ENCODE data around the gene ABHD16A. TPM values are rescaled to one million over a fixed set of nuclear protein-coding genes. Genes with fewer than 3 reads are reported as not detected.
A peak's percentile ranks its signal among the peaks of the same experiment; 100 is the strongest.

The ABHD16A gene
- total and polyA plus RNA-seq, 2 of the 13 experiments (the other 11 are each of a cell fraction or from before 2014, with no cell fraction given): 43.5 to 45.4 TPM

DNA sequence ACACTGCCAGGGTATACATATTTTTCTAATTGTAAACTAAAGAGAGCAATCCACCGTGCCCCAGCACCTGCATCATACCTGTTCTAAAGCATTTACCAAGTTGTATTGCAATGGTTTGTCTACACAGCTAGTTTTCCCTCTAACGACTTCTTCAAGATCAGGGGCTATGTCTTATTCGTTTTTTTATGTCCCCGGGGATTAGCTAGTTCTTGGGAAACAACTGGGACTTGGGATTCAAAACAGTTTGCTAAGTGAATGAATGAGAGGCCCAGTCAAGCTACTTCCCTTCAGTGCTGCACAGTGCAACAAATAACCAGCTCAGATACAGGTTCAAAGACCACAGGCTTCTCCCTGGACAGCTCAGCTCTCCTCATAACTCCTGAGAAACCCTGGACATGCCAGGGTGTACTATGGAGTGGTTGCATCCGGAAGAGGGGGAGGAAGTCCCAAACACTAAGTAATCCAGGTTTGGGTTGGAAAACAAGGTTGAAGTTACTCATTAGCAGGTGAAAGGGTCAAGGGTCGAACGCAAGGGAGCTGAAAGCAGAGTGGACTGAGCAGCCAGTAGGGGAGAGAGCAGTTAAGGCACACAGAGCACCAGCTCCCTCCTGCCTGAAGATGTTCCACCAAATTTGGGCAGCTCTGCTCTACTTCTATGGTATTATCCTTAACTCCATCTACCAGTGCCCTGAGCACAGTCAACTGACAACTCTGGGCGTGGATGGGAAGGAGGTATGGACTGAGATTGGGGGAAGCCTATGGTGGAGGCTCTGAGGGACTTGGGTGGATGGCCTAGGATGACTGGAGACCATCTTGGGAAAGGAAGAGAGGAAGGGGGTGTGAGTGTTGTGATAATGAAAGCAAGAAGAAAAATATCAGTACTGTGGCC, 47.5 kb downstream of the ABHD16A start, which contains the start of gene APOM (continued):
- 0 out of 2 replicates have a peak, but pooled peaks have one; percentile 82 for TF ChIP-seq TMF1 (CRISPR knock-in tag; IDR thresholded peaks at IDR 0.05; ENCODE audit: low read depth)
- TF ChIP-seq ZNF34 (CRISPR knock-in tag; IDR thresholded peaks at IDR 0.05; ENCODE audit: borderline replicate concordance): no peak; the same call in 1 of the 2 replicates
- TF ChIP-seq THYN1 (CRISPR knock-in tag; IDR thresholded peaks at IDR 0.05; ENCODE audit: borderline replicate concordance, low read depth): peak; percentile 96; the same call in 1 of the 2 replicates
- TF ChIP-seq, protein P1, sequence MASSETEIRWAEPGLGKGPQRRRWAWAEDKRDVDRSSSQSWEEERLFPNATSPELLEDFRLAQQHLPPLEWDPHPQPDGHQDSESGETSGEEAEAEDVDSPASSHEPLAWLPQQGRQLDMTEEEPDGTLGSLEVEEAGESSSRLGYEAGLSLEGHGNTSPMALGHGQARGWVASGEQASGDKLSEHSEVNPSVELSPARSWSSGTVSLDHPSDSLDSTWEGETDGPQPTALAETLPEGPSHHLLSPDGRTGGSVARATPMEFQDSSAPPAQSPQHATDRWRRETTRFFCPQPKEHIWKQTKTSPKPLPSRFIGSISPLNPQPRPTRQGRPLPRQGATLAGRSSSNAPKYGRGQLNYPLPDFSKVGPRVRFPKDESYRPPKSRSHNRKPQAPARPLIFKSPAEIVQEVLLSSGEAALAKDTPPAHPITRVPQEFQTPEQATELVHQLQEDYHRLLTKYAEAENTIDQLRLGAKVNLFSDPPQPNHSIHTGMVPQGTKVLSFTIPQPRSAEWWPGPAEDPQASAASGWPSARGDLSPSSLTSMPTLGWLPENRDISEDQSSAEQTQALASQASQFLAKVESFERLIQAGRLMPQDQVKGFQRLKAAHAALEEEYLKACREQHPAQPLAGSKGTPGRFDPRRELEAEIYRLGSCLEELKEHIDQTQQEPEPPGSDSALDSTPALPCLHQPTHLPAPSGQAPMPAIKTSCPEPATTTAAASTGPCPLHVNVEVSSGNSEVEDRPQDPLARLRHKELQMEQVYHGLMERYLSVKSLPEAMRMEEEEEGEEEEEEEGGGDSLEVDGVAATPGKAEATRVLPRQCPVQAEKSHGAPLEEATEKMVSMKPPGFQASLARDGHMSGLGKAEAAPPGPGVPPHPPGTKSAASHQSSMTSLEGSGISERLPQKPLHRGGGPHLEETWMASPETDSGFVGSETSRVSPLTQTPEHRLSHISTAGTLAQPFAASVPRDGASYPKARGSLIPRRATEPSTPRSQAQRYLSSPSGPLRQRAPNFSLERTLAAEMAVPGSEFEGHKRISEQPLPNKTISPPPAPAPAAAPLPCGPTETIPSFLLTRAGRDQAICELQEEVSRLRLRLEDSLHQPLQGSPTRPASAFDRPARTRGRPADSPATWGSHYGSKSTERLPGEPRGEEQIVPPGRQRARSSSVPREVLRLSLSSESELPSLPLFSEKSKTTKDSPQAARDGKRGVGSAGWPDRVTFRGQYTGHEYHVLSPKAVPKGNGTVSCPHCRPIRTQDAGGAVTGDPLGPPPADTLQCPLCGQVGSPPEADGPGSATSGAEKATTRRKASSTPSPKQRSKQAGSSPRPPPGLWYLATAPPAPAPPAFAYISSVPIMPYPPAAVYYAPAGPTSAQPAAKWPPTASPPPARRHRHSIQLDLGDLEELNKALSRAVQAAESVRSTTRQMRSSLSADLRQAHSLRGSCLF (CRISPR knock-in tag; IDR thresholded peaks at IDR 0.05; ENCODE audit: borderline replicate concordance): 0 out of 2 replicates have a peak, but pooled peaks have one; percentile 74
- TF ChIP-seq, protein P2, sequence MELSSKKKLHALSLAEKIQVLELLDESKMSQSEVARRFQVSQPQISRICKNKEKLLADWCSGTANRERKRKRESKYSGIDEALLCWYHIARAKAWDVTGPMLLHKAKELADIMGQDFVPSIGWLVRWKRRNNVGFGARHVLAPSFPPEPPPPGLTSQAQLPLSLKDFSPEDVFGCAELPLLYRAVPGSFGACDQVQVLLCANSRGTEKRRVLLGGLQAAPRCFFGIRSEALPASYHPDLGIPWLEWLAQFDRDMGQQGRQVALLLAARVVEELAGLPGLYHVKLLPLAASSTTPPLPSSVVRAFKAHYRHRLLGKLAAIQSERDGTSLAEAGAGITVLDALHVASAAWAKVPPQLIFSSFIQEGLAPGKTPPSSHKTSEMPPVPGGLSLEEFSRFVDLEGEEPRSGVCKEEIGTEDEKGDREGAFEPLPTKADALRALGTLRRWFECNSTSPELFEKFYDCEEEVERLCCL (CRISPR knock-in tag; IDR thresholded peaks at IDR 0.05; ENCODE audit: borderline replicate concordance): no peak; the same call in 1 of the 2 replicates
- TF ChIP-seq ZNF766 (CRISPR knock-in tag; IDR thresholded peaks at IDR 0.05; ENCODE audit: borderline replicate concordance): peak; percentile 95
- peak; percentile 83; the same call in 1 of the 2 replicates for TF ChIP-seq ZNF317 (CRISPR knock-in tag; IDR thresholded peaks at IDR 0.05)
- no peak for TF ChIP-seq NKX3-1 (CRISPR knock-in tag; IDR thresholded peaks at IDR 0.05)
- TF ChIP-seq ZNF788 (CRISPR knock-in tag; IDR thresholded peaks at IDR 0.05; ENCODE audit: borderline replicate concordance): peak; percentile 96; the same call in 1 of the 2 replicates
- TF ChIP-seq TBL1XR1 (IDR thresholded peaks at IDR 0.05; ENCODE audit: borderline replicate concordance, low read length, partially characterized antibody): peak; percentile 86
- TF ChIP-seq JUN (CRISPR knock-in tag; IDR thresholded peaks at IDR 0.05): peak; percentile 51; the same call in 1 of the 2 replicates
- TF ChIP-seq, protein P3, sequence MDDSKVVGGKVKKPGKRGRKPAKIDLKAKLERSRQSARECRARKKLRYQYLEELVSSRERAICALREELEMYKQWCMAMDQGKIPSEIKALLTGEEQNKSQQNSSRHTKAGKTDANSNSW (CRISPR knock-in tag; IDR thresholded peaks at IDR 0.05; ENCODE audit: borderline replicate concordance): peak; percentile 72; the same call in 1 of the 2 replicates
- TF ChIP-seq, protein P4, sequence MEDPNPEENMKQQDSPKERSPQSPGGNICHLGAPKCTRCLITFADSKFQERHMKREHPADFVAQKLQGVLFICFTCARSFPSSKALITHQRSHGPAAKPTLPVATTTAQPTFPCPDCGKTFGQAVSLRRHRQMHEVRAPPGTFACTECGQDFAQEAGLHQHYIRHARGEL (CRISPR knock-in tag; IDR thresholded peaks at IDR 0.05): no peak
- TF ChIP-seq SUZ12 (IDR thresholded peaks at IDR 0.05; ENCODE audit: low read depth, low read length): no peak
- peak; percentile 99 for TF ChIP-seq GATAD2A (CRISPR knock-in tag; IDR thresholded peaks at IDR 0.05)
- peak; percentile 84 for TF ChIP-seq JUNB (CRISPR knock-in tag; IDR thresholded peaks at IDR 0.05; ENCODE audit: borderline replicate concordance)
- peak; percentile 65; the same call in 1 of the 2 replicates for TF ChIP-seq FOXP1 (IDR thresholded peaks at IDR 0.05)
- TF ChIP-seq FOXP1 (CRISPR knock-in tag; IDR thresholded peaks at IDR 0.05): peak; percentile 95
- no peak for TF ChIP-seq MAFK (conservative IDR thresholded peaks at IDR 0.05 in 1 of 2, IDR thresholded peaks at IDR 0.05 in 1 of 2; ENCODE audit: low read length in 2 of 2)
- TF ChIP-seq ZNF670 (CRISPR knock-in tag; IDR thresholded peaks at IDR 0.05; ENCODE audit: borderline replicate concordance): peak; percentile 34; the same call in 1 of the 2 replicates
- peak; percentile 94 for TF ChIP-seq ELF4 (CRISPR knock-in tag; IDR thresholded peaks at IDR 0.05; ENCODE audit: borderline replicate concordance)
- peak; percentile 80 for TF ChIP-seq DNMT3B (CRISPR knock-in tag; conservative IDR thresholded peaks at IDR 0.05)
- peak; percentile 94 for TF ChIP-seq ZNF564 (CRISPR knock-in tag; IDR thresholded peaks at IDR 0.05)
